Esophagus muscularis mucosa (tissue), 4 donors: ENCODE results near the gene DTX1. TPM values are rescaled to one million over a fixed set of nuclear protein-coding genes. Genes with fewer than 3 reads are reported as not detected.

Experiments used
- DNase-seq: peaks from one replicate; pipeline ENCODE4 v3.0.0-alpha.2; 2017; ENCODE audit errors: extremely low spot score
- H3K27ac ChIP-seq, 4 donors: fragments of 200-600 bp; sonication (generic); replicated peaks in 1 of 4; 1 replicate in 3 of 4; 2 replicates in 1 of 4; pipeline ENCODE4 v1.5.1; 2016 to 2019; ENCODE audit warnings: mild to moderate bottlenecking in 1 of 4
- H3K27me3 ChIP-seq, 4 donors: fragments of 200-600 bp; sonication (generic); one replicate each; pipeline versions ENCODE4 v1.5.1 to v1.6.0; 2016 to 2019
- H3K36me3 ChIP-seq, 4 donors: fragments of 200-600 bp; sonication (generic); one replicate each; pipeline ENCODE4 v1.5.1; 2016 to 2019
- H3K4me1 ChIP-seq, 4 donors: fragments of 200-600 bp; sonication (generic); one replicate each; pipeline ENCODE4 v1.5.1; 2016 to 2019
- H3K4me3 ChIP-seq, 4 donors: fragments of 200-600 bp; sonication (generic); 1 replicate in 2 of 4; 2 replicates in 2 of 4; pipeline ENCODE4 v1.5.1; 2016 to 2019; ENCODE audit warnings: mild to moderate bottlenecking in 4 of 4, moderate library complexity in 1 of 4
- H3K9me3 ChIP-seq, 4 donors: fragments of 200-600 bp; sonication (generic); 1 replicate in 3 of 4; 2 replicates in 1 of 4; pipeline ENCODE4 v1.5.1; 2016 to 2019
- EP300 ChIP-seq: sonication (generic); formaldehyde crosslinking; IDR thresholded peaks from one replicate; pipeline ENCODE4 v1.6.1; 2017; ENCODE audit warnings: antibody characterized with exemption
- POLR2A ChIP-seq: fragments of 450-650 bp; IDR thresholded peaks from one replicate; pipeline ENCODE4 v1.6.1; 2017; ENCODE audit warnings: antibody characterized with exemption, moderate library complexity, mild to moderate bottlenecking, low read depth
- POLR2AphosphoS5 ChIP-seq, 2 donors: sonication (generic); formaldehyde crosslinking; IDR thresholded peaks; one replicate each; pipeline ENCODE4 v1.6.1; 2017; ENCODE audit warnings: antibody characterized with exemption in 2 of 2
- WGBS: methylation state at CpG from one replicate; pipeline ENCODE4 v1.1.5; 2018; 5-methylcytosine and 5-hydroxymethylcytosine counted together
- intact Hi-C: fragments of 100-400 bp; cut with DNase I; formaldehyde crosslinking; loops from one replicate; pipeline ENCODE4 v1.15.1; 2023
- total RNA-seq, 4 donors: library from RNA; depleted of rRNA; stranded (reverse); fragments of >200 nt; gene quantifications; one replicate each; pipeline versions ENCODE4 v1.1.0 to v1.2.1, GENCODE V29; 2016
- TF ChIP-seq, protein P1 (sequence below), 3 experiments: fragments of 200-600 bp in 2 of 3; fragments of 450-650 bp in 1 of 3; sonication (generic) in 2 of 3; IDR thresholded peaks; one replicate each; pipeline ENCODE4 v1.5.1; 2017 to 2019; ENCODE audit warnings: antibody characterized with exemption in 3 of 3, mild to moderate bottlenecking in 2 of 3, moderate library complexity in 1 of 3

Gene DTX1
- total RNA-seq, 4 donors from 2014 or later = 3.6 to 6.1 (median 4.9) TPM

DNA sequence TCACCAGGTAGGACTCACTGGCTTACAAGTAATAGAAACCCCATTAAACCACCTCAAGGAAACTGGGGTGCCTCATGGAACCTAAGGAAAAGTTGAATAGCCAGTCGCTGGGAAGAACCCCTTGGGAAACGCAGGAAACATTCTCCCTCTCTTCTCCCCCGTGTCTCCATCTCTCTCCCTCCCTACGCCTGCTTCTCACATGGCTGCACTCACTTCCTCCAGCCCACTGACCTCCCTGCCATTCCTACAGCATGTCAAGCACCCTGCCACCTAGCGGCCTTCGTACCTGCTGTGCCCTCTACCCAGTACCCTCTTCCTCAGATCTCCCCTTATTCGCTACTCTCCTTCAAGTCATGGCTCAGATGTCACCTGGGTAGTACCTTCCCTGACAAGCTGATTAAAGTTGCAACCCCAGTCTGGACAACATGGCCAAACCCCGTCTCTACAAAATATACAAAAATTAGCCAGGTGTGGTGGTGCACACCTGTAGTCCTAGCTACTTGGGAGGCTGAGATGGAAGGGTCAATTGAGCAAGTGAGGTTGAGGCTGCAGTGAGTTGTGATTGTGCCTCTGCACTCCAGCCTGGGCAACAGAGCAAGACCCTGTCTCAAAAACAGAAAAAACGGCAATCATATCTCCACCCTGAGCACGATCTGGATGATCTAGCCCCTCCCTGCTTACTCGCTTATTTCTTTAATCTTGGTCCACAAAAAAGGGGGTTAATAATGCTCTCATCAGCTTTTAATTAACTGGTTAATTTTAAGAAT is 6.4 kb upstream of the DTX1 start:
- no peaks in the 10 kb centered on the region for H3K36me3 ChIP-seq
- H3K4me3 ChIP-seq = no peak overlapping the region
- TF ChIP-seq EP300 (no peak), POLR2AphosphoS5 (IDR thresholded peaks at IDR 0.05) (no peak), POLR2A (no peak)
- TF ChIP-seq, protein P1, sequence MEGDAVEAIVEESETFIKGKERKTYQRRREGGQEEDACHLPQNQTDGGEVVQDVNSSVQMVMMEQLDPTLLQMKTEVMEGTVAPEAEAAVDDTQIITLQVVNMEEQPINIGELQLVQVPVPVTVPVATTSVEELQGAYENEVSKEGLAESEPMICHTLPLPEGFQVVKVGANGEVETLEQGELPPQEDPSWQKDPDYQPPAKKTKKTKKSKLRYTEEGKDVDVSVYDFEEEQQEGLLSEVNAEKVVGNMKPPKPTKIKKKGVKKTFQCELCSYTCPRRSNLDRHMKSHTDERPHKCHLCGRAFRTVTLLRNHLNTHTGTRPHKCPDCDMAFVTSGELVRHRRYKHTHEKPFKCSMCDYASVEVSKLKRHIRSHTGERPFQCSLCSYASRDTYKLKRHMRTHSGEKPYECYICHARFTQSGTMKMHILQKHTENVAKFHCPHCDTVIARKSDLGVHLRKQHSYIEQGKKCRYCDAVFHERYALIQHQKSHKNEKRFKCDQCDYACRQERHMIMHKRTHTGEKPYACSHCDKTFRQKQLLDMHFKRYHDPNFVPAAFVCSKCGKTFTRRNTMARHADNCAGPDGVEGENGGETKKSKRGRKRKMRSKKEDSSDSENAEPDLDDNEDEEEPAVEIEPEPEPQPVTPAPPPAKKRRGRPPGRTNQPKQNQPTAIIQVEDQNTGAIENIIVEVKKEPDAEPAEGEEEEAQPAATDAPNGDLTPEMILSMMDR (IDR thresholded peaks at IDR 0.05) = no peak
- H3K27me3 ChIP-seq = peaks cover 0 to 43% (median under 1%) of the 10 kb centered on the region in 4 donors
- DNase-seq = no peak
- 62% methylated on average over 11 of the region's 11 CpGs for WGBS
- intact Hi-C loops = loop anchor here (5.0 kb wide), 2 partner anchors 102 to 122 kb away; no protein-coding TSS in a partner anchor
- no peaks in the 10 kb centered on the region for H3K4me1 ChIP-seq
- H3K27ac ChIP-seq = no peak overlapping the region
- no peaks in the 10 kb centered on the region for H3K9me3 ChIP-seq

DNA sequence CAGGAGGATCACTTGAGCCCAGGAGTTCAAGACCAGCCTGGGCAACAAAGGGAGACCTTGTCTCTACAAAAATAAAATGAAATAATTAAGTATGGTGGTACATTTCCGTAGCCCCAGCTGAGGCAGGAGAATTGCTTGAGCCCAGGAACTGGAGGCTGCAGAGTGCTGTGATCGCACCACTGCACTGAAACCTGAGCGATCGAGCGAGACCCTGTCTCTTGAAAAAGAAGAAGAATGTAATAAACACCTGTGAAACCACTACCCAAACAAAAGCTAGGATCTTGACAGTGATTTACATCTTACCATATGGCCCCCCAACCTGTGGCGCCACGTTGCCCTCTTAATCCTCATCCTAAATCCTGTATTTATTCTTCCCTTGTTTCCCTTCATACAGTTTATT is 5.7 kb upstream of the DTX1 start:
- Histone ChIP-seq H3K4me1 (peaks cover 0 to under 1% (median 0%) of the 10 kb centered on the region in 4 donors), H3K36me3 (no peaks in the 10 kb centered on the region), H3K4me3 (no peak overlapping the region), H3K9me3 (no peaks in the 10 kb centered on the region), H3K27ac (no peak overlapping the region), H3K27me3 (peaks cover 0 to 45% (median 4%) of the 10 kb centered on the region in 4 donors)
- WGBS = 83% methylated on average over 7 of the region's 7 CpGs
- no peak for DNase-seq
- TF ChIP-seq POLR2A (no peak), EP300 (no peak), POLR2AphosphoS5 (IDR thresholded peaks at IDR 0.05) (no peak)
- TF ChIP-seq, protein P1 (IDR thresholded peaks at IDR 0.05) = no peak
- intact Hi-C loops = no loop called here

DNA sequence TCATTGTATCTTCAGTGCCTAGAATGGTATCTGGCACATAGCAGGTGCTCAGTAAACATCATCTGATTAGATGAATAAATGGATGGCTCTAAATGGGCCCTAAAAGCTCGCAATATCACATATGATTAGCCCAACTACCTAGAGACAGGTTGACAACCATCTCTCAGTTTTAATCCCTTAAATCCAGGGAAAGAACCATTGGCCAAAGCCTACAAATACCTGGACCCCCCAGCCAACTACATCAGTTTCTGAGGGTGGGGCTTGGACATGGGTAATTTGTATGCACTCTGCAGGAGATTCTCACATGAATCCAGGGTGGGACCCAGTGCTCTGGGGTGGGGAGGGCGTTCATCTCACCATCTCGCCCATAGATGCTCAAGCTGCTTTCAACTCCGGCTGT is 4.8 kb upstream of the DTX1 start:
- WGBS = 89% methylated on average over 4 of the region's 4 CpGs
- H3K4me1 ChIP-seq = peaks cover 0 to 10% (median 5%) of the 10 kb centered on the region in 4 donors
- TF ChIP-seq POLR2A (no peak), EP300 (no peak), POLR2AphosphoS5 (IDR thresholded peaks at IDR 0.05) (no peak)
- TF ChIP-seq, protein P1 (IDR thresholded peaks at IDR 0.05) = no peak
- intact Hi-C loops = no loop called here
- peaks cover 0 to 51% (median 10%) of the 10 kb centered on the region in 4 donors for H3K27me3 ChIP-seq
- no peak overlapping the region for H3K27ac ChIP-seq
- H3K4me3 ChIP-seq = no peak overlapping the region
- no peaks in the 10 kb centered on the region for H3K36me3 ChIP-seq
- no peaks in the 10 kb centered on the region for H3K9me3 ChIP-seq
- DNase-seq = no peak

DNA sequence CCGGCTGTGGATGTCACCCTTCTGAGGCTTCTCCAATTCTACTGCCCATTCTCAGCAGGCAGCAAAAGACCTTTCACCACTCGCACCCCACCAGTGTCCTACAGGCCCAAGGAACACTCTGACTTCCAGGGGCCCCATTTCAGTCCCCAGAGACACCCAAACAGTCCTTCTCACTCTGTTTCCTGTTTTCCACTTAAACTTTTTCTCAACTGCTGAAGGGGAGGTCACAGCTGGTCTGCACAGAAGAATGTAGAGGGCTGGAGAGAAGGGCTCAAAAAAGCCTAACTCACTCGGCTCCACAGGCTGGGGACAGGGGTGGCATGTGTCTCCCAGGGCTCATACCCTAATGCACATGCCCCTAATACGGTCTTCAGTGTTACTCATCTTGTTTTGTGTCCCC is 4.2 kb upstream of the DTX1 start:
- Histone ChIP-seq H3K9me3 (no peaks in the 10 kb centered on the region), H3K4me1 (peaks cover 5 to 16% (median 11%) of the 10 kb centered on the region in 4 donors), H3K4me3 (no peak overlapping the region), H3K27ac (no peak overlapping the region), H3K36me3 (no peaks in the 10 kb centered on the region), H3K27me3 (peaks cover 0 to 53% (median 16%) of the 10 kb centered on the region in 4 donors)
- WGBS = 67% methylated on average over 4 of the region's 4 CpGs
- intact Hi-C loops = no loop called here
- TF ChIP-seq POLR2A (no peak), POLR2AphosphoS5 (IDR thresholded peaks at IDR 0.05) (no peak), EP300 (no peak)
- TF ChIP-seq, protein P1 (IDR thresholded peaks at IDR 0.05) = no peak
- DNase-seq = no peak
